Right lobe of liver (tissue), 6 donors: ENCODE data around the gene GCLM. TPM values are rescaled to one million over a fixed set of nuclear protein-coding genes. Genes with fewer than 3 reads are reported as not detected.

Experiments used
- ATAC-seq, 4 donors: fragments of 200-7000 bp; cut with Tn5 transposase; one replicate each; pipeline ENCODE4 v1.9.1; 2020; ENCODE audit warnings: mild to moderate bottlenecking in 4 of 4, moderate library complexity in 4 of 4
- DNase-seq, 3 donors: peaks; one replicate each; pipeline ENCODE4 v3.0.0-alpha.2; 2020
- H3K27ac ChIP-seq, 3 donors: fragments of 200-600 bp; one replicate each; pipeline ENCODE4 v1.8.0; 2022
- H3K27me3 ChIP-seq, 2 donors: fragments of 200-600 bp; one replicate each; pipeline ENCODE4 v1.8.0; 2022
- H3K36me3 ChIP-seq, 4 donors: fragments of 200-600 bp; sonication (generic) in 1 of 4; one replicate each; pipeline versions ENCODE4 v1.5.1 to v1.8.0; 2017 to 2022; ENCODE audit warnings: control low read depth in 1 of 4
- H3K4me1 ChIP-seq, 4 donors: fragments of 200-600 bp; sonication (generic) in 1 of 4; one replicate each; pipeline versions ENCODE4 v1.5.1 to v1.8.0; 2017 to 2022; ENCODE audit warnings: control low read depth in 1 of 4
- H3K4me3 ChIP-seq, 3 donors: fragments of 200-600 bp; one replicate each; pipeline ENCODE4 v1.8.0; 2022
- H3K9me3 ChIP-seq, 4 donors: fragments of 200-600 bp; sonication (generic) in 1 of 4; one replicate each; pipeline versions ENCODE4 v1.5.1 to v1.8.0; 2017 to 2022; ENCODE audit warnings: control low read depth in 1 of 4
- POLR2A ChIP-seq: fragments of 450-650 bp; IDR thresholded peaks from one replicate; pipeline ENCODE4 v1.6.1; 2017; ENCODE audit warnings: antibody characterized with exemption, mild to moderate bottlenecking
- WGBS: methylation state at CpG from one replicate; pipeline ENCODE4 v1.1.6; 2018; ENCODE audit warnings: low coverage, low lambda C conversion rate; ENCODE audit not compliant: insufficient coverage; ENCODE audit errors: missing lambda C conversion rate; 5-methylcytosine and 5-hydroxymethylcytosine counted together
- intact Hi-C, 2 donors: fragments of 100-400 bp; cut with DNase I; formaldehyde crosslinking; loops; one replicate each; pipeline versions ENCODE4 v1.11.2 to v1.14.1; 2022
- total RNA-seq, 6 experiments: library from RNA; depleted of rRNA in 2 of 6; stranded (reverse); fragments of >200 nt in 2 of 6; fragmentation: NEBNext Ultra II Directional in 3 of 6; extraction: Animal tissue kit (Norgen Biotek cat#: 25700) in 3 of 6; gene quantifications; one replicate each; pipeline versions ENCODE4 v1.1.0 to v1.2.4, GENCODE V29; 2016 to 2023
- TF ChIP-seq, protein P1 (sequence below), 4 donors: fragments of 200-600 bp in 3 of 4; fragments of 450-650 bp in 1 of 4; IDR thresholded peaks; one replicate each; pipeline versions ENCODE4 v1.5.1 to v1.8.0; 2016 to 2022; ENCODE audit warnings: antibody characterized with exemption in 4 of 4, mild to moderate bottlenecking in 2 of 4
- donor health status: DM: no; HTN: yes; CAD: no.
- donor health status: DM: no; HTN: no; CAD: no.
- donor health status: DM: no; HTN: no; CAD: no.
- donor health status: DM: no; HTN: yes; CAD: no.
- donor health status: DM: no; HTN: yes; CAD: no.

GCLM gene
- total RNA-seq, 6 experiments from 2014 or later = 19.9 to 49.8 (median 34.6) TPM

DNA sequence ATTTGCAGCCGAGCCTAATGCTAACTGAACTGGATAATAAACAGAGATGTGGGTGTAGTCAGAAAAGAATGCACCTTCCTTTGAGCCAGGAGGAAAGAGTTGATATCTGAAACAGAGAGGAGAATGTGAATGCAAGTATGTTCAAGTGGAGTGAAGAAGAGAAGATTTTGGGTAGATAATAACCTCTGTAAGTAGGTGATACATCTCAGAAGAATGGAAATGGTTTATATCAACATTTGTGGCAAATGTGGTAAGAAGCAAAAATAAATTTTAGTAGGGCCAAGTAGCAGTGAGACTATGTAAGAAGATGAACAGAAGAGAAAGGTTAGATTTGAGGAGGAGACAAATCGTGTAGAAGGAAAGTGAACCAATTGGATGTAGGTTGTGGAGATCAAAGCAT, 28.5 kb downstream of the GCLM start:
- no peak for TF ChIP-seq POLR2A
- TF ChIP-seq, protein P1, sequence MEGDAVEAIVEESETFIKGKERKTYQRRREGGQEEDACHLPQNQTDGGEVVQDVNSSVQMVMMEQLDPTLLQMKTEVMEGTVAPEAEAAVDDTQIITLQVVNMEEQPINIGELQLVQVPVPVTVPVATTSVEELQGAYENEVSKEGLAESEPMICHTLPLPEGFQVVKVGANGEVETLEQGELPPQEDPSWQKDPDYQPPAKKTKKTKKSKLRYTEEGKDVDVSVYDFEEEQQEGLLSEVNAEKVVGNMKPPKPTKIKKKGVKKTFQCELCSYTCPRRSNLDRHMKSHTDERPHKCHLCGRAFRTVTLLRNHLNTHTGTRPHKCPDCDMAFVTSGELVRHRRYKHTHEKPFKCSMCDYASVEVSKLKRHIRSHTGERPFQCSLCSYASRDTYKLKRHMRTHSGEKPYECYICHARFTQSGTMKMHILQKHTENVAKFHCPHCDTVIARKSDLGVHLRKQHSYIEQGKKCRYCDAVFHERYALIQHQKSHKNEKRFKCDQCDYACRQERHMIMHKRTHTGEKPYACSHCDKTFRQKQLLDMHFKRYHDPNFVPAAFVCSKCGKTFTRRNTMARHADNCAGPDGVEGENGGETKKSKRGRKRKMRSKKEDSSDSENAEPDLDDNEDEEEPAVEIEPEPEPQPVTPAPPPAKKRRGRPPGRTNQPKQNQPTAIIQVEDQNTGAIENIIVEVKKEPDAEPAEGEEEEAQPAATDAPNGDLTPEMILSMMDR (IDR thresholded peaks at IDR 0.05) = no peak
- H3K9me3 ChIP-seq = no peaks in the 10 kb centered on the region
- ATAC-seq (no peak), DNase-seq (no peak)
- H3K27ac ChIP-seq = no peak overlapping the region
- H3K27me3 ChIP-seq = no peaks in the 10 kb centered on the region
- intact Hi-C loops = no loop called here
- WGBS = 88% methylated on average over 2 of the region's 2 CpGs
- no peak overlapping the region for H3K4me3 ChIP-seq
- H3K36me3 ChIP-seq = peaks cover 0 to 17% (median 5%) of the 10 kb centered on the region in 4 donors
- peaks cover 0 to 20% (median 2%) of the 10 kb centered on the region in 4 donors for H3K4me1 ChIP-seq

DNA sequence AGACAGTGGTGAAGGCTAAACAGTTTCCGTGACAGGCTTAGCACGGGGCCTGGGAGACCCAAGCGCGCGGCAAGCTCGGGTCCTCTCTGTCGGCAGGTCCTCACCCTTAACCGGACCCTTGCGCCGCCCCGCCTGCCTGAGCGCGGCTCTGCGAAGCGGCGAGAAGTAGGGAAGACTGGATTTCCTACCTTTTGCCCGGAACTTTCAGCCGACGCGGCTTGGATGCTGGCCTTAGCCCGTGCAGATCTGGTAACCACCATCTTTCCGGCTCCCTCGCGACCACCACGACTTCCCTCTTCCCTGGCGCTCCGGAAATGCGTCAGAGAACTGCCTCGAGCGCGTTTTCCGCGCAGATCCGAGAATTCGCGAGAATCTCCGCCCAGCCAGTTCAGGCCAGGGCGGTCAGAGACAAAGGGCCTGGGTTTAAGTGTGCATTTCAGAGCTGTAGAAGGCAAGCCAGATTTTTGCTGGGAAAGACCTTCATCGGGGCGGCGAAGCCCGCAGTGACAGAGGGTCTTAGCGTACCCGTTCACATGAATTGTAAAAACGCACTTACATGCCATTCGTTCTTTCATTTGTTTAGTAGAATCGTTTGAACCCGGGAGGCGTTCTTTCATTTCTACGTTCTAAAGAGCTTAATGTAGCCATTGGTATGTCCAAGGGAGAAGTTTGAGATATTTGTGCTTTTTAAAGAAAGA, 30.2 kb downstream of the GCLM start, which contains the start of gene DNTTIP2:
TSS of gene DNTTIP2 (minus strand) at position 318 of the 698 bp plus-strand sequence. CDS start at position 260, 58 bp downstream.
- no peaks in the 10 kb centered on the region for H3K27me3 ChIP-seq
- intact Hi-C loops = no loop called here
- WGBS = under 1% methylated on average over 37 of the region's 50 CpGs
- ATAC-seq (peak; percentile 96 to 97 (median 96)), DNase-seq (peak; percentile 93 to 94 (median 94))
- H3K4me1 ChIP-seq = peaks cover 0 to 20% (median 2%) of the 10 kb centered on the region in 4 donors
- peak within 1 kb of the TSS; percentile 75 to 90 (median 79) for H3K4me3 ChIP-seq
- H3K36me3 ChIP-seq = peaks cover 0 to 34% (median 9%) of the 10 kb centered on the region in 4 donors
- peak within 1 kb of the TSS; percentile 83 to 96 (median 92) for H3K27ac ChIP-seq
- TF ChIP-seq POLR2A = peak; percentile 83
- TF ChIP-seq, protein P1 (IDR thresholded peaks at IDR 0.05) = no peak
- H3K9me3 ChIP-seq = no peaks in the 10 kb centered on the region

DNA sequence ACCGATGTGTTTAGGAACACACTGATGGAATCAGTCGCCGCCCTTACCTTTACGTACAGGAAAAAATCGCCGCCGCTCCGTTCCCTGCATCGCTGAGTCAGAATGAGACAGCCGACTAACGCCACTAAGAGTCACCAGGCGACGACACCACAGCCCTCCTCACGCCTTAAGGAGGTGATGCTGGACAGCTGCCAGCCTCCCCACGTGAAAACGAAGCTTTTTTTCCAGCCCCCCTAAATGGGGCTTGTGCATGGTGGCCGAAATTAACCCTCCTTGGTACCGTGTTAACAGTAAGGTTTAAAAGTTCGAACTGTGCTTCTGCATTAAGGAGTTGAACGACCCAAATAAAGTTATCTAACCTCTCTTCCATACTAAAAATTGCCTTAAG, 30.7 kb downstream of the GCLM start:
- no peak for TF ChIP-seq POLR2A
- TF ChIP-seq, protein P1 (IDR thresholded peaks at IDR 0.05) = no peak
- Histone ChIP-seq H3K27ac (peak overlapping the region; percentile 83 to 96 (median 92)), H3K4me1 (peaks cover 0 to 20% (median 2%) of the 10 kb centered on the region in 4 donors), H3K27me3 (no peaks in the 10 kb centered on the region), H3K36me3 (peaks cover 0 to 40% (median 9%) of the 10 kb centered on the region in 4 donors), H3K9me3 (no peaks in the 10 kb centered on the region), H3K4me3 (peak overlapping the region; percentile 75 to 90 (median 79))
- 0% methylated on average over 14 of the region's 20 CpGs for WGBS
- ATAC-seq (peak; percentile 51 to 71 (median 64)), DNase-seq (peak; percentile 64 to 77 (median 65))
- intact Hi-C loops = no loop called here

DNA sequence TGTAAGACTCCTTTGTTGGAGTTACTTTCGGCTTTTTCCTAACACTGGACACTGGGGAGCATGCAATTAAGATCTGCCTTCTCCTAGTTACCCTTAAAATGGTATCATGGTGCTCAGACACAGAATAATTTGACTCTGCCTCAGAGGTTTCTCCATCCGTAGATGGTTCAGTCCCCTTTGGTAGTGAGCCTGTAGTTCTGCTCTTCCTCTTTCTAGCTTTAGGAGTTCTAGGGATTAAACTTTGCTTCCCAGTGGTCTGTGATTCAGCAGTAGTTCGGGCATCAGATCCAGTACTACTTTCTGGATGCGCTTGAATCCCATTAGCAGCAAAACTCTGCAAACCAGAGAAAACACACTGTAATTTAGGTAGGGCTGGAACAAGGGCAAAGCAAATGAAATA, 31.7 kb downstream of the GCLM start:
- no peaks in the 10 kb centered on the region for H3K9me3 ChIP-seq
- 88% methylated on average over 4 of the region's 4 CpGs for WGBS
- TF ChIP-seq, protein P1 (IDR thresholded peaks at IDR 0.05) = no peak
- no peak for TF ChIP-seq POLR2A
- DNase-seq (no peak), ATAC-seq (no peak)
- peak overlapping the region in 1 of 3 donors; percentile 96 for H3K27ac ChIP-seq
- peaks cover 0 to 20% (median 2%) of the 10 kb centered on the region in 4 donors for H3K4me1 ChIP-seq
- H3K4me3 ChIP-seq = no peak overlapping the region
- no peaks in the 10 kb centered on the region for H3K27me3 ChIP-seq
- intact Hi-C loops = no loop called here
- H3K36me3 ChIP-seq = peaks cover 0 to 49% (median 15%) of the 10 kb centered on the region in 4 donors
